ENCODE measurements around the gene PEX5. TPM values are rescaled to one million over a fixed set of nuclear protein-coding genes. Genes with fewer than 3 reads are reported as not detected.

PEX5 gene
- total RNA-seq = 10 to 100 TPM; 40.4 to 69.1 (median 49.2) TPM

DNA sequence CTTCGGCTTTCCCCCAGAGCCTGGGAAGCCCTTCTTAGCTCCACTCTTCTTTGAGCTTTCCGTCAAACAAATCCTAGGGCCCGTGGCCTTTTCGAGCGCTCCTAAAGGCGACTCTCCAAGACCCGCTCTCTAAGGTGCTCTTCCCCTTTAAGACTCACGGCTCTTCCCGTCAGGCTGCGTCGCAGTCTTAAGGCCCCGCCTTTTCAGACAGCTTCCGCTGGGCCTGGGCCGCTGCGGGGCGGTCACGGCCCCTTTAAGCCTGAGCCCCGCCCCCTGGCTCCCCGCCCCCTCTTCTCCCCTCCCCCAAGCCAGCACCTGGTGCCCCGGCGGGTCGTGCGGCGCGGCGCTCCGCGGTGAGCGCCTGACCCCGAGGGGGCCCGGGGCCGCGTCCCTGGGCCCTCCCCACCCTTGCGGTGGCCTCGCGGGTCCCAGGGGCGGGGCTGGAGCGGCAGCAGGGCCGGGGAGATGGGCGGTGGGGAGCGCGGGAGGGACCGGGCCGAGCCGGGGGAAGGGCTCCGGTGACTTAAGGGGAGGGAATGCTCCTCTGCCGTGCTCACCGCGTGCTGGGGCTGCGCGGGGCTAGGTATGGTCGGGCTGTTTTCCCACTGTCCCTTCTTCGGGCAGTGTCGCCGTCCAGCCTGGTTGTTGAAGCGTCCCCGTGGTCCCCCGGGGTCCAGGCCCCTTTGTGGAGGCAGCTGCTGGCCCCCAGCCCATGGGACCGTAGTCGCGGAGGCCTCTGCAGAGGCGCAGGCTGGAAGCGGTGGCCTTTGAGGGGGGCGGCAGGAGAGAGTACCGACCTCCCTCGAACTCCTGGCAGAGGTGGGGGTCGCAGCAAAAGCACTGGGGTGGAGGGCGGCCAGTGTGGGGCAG is at the start of gene PEX5:
Gene PEX5, plus strand, starts transcription at position 289 of the 870 bp plus-strand sequence. CDS start 692 bp downstream, outside the sequence.
- H3K27me3 ChIP-seq = no peaks in the 10 kb centered on the region
- peak within 1 kb of the TSS; percentile 58 to 97 (median 90) for H3K4me3 ChIP-seq
- H3K27ac ChIP-seq = peak within 1 kb of the TSS; percentile 90 to 99 (median 92)
- WGBS, 2 donors = 1% methylated on average over 63 of the region's 68 CpGs; no CpG with 5 or more reads in 1 of the 2 donors
- peak; percentile 98 for ATAC-seq (ENCODE audit: low FRiP score in 2 of 2)
- H3K36me3 ChIP-seq = peaks cover 0 to 10% (median 0%) of the 10 kb centered on the region in 4 donors
- peaks cover 22 to 32% (median 24%) of the 10 kb centered on the region in 4 donors for H3K4me1 ChIP-seq
- peak; percentile 93 for DNase-seq
- no peaks in the 10 kb centered on the region for H3K9me3 ChIP-seq
- TF ChIP-seq POLR2A (IDR thresholded peaks at IDR 0.05) (peak in 1 of 4 donors; percentile 46), POLR2AphosphoS5 (IDR thresholded peaks at IDR 0.05) (peak in 1 of 2 donors; percentile 79), EP300 (IDR thresholded peaks at IDR 0.05) (peak in 1 of 4 donors; percentile 50)
- TF ChIP-seq, protein P1, sequence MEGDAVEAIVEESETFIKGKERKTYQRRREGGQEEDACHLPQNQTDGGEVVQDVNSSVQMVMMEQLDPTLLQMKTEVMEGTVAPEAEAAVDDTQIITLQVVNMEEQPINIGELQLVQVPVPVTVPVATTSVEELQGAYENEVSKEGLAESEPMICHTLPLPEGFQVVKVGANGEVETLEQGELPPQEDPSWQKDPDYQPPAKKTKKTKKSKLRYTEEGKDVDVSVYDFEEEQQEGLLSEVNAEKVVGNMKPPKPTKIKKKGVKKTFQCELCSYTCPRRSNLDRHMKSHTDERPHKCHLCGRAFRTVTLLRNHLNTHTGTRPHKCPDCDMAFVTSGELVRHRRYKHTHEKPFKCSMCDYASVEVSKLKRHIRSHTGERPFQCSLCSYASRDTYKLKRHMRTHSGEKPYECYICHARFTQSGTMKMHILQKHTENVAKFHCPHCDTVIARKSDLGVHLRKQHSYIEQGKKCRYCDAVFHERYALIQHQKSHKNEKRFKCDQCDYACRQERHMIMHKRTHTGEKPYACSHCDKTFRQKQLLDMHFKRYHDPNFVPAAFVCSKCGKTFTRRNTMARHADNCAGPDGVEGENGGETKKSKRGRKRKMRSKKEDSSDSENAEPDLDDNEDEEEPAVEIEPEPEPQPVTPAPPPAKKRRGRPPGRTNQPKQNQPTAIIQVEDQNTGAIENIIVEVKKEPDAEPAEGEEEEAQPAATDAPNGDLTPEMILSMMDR (IDR thresholded peaks at IDR 0.05) = no peak

DNA sequence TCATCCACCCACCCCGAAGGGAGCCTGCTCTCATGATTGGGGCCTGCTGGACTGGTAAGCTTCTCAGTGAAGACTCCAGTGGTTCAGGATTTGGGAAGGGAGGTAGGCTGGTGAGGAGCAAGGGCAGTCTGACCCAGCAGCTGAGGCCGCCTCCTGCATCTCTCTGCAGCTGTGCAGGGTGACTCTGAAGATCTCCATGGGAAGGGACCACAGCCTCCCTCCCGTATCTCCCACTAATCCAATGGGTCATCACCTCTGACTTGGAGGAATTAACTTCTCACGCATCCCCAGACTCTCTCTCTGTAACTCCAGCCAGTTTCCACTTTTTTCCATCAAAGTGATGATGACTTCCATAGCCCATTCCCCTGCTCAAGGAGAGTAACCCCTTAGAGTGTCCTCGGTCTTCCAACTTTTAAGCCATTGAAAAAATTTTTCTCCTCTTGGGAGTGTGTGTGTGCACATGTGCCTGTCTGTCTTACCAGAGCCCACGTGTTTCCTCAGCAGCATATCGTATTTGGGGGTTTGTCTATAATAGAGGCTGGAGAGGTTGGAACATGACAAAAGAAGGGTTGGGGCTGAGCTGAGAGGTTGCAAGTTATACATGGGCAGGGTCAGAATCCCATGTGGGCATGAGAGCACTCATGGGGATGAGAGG is 48.0 kb upstream of the PEX5 start:
- Histone ChIP-seq H3K27ac (no peak overlapping the region), H3K4me1 (no peaks in the 10 kb centered on the region), H3K4me3 (no peak overlapping the region), H3K27me3 (no peaks in the 10 kb centered on the region), H3K36me3 (peaks cover 0 to 39% (median 13%) of the 10 kb centered on the region in 4 donors), H3K9me3 (no peaks in the 10 kb centered on the region)
- 90 to 95% methylated on average over 7 of the region's 7 CpGs for WGBS, 2 donors
- DNase-seq = no peak
- TF ChIP-seq POLR2A (IDR thresholded peaks at IDR 0.05) = no peak
- TF ChIP-seq EP300 (IDR thresholded peaks at IDR 0.05) = no peak
- TF ChIP-seq, protein P1 (IDR thresholded peaks at IDR 0.05) = no peak
- no peak for TF ChIP-seq POLR2AphosphoS5 (IDR thresholded peaks at IDR 0.05)
- no peak for ATAC-seq (ENCODE audit: low FRiP score in 2 of 2)

DNA sequence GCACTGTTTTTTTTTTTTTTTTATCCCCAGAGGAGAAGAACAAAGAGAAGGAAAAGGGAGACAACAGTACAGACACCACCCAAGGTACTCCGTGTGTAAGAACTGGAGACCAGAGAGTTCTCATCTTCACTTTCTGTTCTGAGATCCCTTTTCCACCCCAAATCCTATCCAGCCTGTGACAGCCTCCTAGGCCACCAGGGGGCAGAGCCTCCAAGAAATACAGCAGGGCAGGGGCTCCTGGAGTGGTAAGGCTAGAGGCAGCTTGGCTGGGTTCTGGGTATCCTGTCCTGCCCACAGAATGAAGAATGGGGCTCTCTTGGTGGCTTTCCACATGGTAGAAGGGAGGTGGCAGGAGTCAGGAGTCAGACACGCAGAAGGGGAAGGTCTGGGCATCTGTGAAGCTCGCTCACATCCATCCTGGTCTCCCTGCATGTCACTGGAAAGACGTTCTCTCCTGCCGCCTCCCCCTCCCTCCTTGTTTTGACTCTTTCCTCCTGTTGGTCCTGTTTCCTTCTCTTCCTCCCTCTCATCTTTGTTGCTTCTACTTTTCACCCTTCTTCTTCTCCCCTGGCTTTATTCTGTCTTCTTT is 47.3 kb upstream of the PEX5 start:
- Histone ChIP-seq H3K4me3 (no peak overlapping the region), H3K27me3 (no peaks in the 10 kb centered on the region), H3K4me1 (no peaks in the 10 kb centered on the region), H3K36me3 (peaks cover 0 to 39% (median 11%) of the 10 kb centered on the region in 4 donors), H3K9me3 (no peaks in the 10 kb centered on the region), H3K27ac (no peak overlapping the region)
- TF ChIP-seq, protein P1 (IDR thresholded peaks at IDR 0.05) = peak; percentile 57 to 72 (median 66)
- TF ChIP-seq POLR2AphosphoS5 (IDR thresholded peaks at IDR 0.05) = no peak
- peak in 1 of 2 donors; percentile 64 for DNase-seq
- ATAC-seq (ENCODE audit: low FRiP score in 2 of 2) = peak; percentile 63 to 74
- 65 to 79% methylated on average over 5 of the region's 5 CpGs for WGBS, 2 donors

DNA sequence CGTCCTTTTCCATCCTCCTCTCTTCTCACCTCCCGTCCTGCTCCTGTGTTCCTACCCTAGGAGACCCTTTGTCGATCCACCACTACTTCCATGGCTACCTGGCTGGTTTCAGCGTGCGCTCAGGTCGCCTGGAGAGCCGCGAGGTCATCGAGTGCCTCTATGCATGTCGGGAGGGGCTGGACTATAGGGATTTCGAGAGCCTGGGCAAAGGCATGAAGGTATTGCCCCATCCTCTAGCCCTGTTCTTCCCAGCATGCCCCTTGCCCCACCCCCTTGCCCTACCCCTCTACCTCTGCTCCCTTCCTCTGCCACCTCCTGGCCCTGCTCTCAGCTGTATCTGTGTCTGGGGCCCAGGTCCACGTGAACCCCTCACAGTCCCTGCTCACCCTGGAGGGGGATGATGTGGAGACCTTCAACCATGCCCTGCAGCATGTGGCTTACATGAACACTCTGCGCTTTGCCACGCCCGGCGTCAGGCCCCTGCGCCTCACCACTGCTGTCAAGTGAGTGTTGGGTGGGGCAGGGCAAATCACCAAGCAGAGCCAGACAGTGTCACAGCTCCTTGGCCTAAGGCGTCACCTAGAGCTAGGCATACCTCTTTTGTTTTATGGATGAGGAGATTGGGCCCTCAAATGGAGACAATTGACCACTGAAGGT is 46.5 kb upstream of the PEX5 start:
- peaks cover 0 to 38% (median 10%) of the 10 kb centered on the region in 4 donors for H3K36me3 ChIP-seq
- ATAC-seq (ENCODE audit: low FRiP score in 2 of 2) = peak in 1 of 2 donors; percentile 28
- DNase-seq = peak in 1 of 2 donors; percentile 68
- H3K27ac ChIP-seq = no peak overlapping the region
- no peak overlapping the region for H3K4me3 ChIP-seq
- TF ChIP-seq EP300 (IDR thresholded peaks at IDR 0.05) (no peak), POLR2AphosphoS5 (IDR thresholded peaks at IDR 0.05) (no peak), POLR2A (IDR thresholded peaks at IDR 0.05) (no peak)
- TF ChIP-seq, protein P1 (IDR thresholded peaks at IDR 0.05) = no peak
- no peaks in the 10 kb centered on the region for H3K4me1 ChIP-seq
- H3K27me3 ChIP-seq = no peaks in the 10 kb centered on the region
- no peaks in the 10 kb centered on the region for H3K9me3 ChIP-seq
- 87 to 90% methylated on average over 18 of the region's 18 CpGs for WGBS, 2 donors

All from upper lobe of left lung (tissue), 6 donors.